ENCODE data around the gene ENDOD1.
A peak's percentile ranks its signal among the peaks of the same experiment; 100 is the strongest.

The ENDOD1 gene

DNA sequence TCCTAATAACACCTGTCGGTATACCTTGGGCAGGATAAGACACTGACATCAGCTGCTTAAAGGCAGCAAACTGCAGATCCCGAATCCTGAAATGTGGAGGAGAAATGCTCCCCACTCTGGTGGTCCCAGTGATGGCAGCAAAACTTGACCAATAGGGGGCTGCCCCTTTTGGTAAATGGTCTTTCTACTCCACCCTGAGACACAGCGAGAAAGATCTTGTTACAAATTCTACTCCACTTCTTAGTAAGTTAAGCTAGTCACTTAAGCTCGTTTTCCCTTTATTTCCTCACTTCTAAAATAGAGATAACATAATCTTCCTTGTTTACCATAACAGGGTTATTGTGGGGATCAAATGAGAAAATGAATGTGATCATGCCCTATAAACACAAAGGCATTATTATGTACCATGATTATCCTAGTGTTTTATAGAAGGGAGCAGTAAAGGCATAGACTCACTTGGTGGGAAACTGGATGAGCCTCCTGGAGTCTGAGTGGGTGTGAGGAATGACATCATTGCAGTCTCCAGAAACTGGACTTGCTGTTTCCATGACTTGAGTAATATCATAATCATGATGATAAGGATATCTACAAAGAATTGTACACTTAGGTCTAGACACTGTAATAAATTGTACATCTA lies 50.9 kb downstream of the ENDOD1 start:
- no peak for DNase-seq
- Histone ChIP-seq H3K9me3 (no peaks in the 10 kb centered on the region), H3K4me1 (peaks cover 22% of the 10 kb centered on the region), H3K27me3 (no peaks in the 10 kb centered on the region), H3K4me3 (ENCODE audit: low read depth, low read length) (no peak overlapping the region), H3K36me3 (no peaks in the 10 kb centered on the region)
- no peak for TF ChIP-seq CTCF (IDR thresholded peaks at IDR 0.05; ENCODE audit: low read depth, low read length)

DNA sequence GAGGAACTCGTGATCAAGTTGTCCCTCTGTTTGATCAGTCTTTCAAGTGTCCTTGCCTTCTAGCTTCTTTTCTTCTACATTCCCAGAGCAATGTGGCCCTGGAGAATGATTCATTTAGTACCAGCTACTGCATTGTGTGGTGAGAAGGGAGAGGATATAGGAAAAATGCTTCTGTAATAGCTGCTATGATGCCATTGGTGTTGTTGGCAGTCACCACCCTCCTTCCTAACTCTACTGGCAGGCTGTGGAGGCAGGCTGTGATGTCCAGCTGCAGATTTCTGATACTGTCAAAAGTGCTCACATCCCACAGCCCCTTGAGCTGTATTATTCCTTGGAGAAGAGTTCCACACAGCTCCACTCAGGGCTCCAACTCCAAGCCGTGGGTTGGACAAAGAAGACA lies 52.8 kb downstream of the ENDOD1 start:
- no peak for TF ChIP-seq CTCF (IDR thresholded peaks at IDR 0.05; ENCODE audit: low read depth, low read length)
- peaks cover 33% of the 10 kb centered on the region for H3K4me1 ChIP-seq
- H3K27me3 ChIP-seq = no peaks in the 10 kb centered on the region
- DNase-seq = no peak
- H3K4me3 ChIP-seq (ENCODE audit: low read depth, low read length) = no peak overlapping the region
- no peaks in the 10 kb centered on the region for H3K36me3 ChIP-seq
- no peaks in the 10 kb centered on the region for H3K9me3 ChIP-seq

DNA sequence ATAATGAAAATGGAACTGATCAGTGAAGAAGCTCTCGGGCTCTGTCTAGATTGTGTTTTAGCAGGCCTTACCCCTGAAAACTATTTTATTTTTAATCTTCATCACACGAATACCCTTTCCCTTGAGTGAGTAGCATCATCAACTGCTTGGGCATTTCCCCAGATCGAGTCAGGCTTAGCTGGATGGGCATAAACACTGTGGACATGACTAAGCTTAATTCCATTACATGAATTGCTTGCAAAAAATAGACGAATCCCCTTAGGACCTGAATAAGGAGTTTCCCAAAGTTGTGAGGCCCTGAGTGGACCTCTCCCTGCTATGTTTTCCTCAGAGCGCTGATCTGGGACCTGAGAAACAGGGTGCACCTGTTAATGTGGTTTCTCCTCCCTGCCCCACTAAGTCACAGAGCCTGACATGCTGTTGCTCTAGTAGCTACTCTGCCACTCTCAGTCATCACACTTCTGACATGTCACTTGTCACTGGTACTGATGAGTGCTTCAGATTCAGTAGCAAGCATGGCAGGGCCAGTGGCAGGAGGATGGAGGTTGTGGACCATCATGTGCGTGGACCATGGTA lies 53.5 kb downstream of the ENDOD1 start:
- H3K9me3 ChIP-seq = no peaks in the 10 kb centered on the region
- H3K27me3 ChIP-seq = no peaks in the 10 kb centered on the region
- H3K36me3 ChIP-seq = no peaks in the 10 kb centered on the region
- DNase-seq = no peak
- H3K4me3 ChIP-seq (ENCODE audit: low read depth, low read length) = no peak overlapping the region
- no peak for TF ChIP-seq CTCF (IDR thresholded peaks at IDR 0.05; ENCODE audit: low read depth, low read length)
- peaks cover 32% of the 10 kb centered on the region for H3K4me1 ChIP-seq

- no peaks in the 10 kb centered on the region for H3K36me3 ChIP-seq
- no peaks in the 10 kb centered on the region for H3K9me3 ChIP-seq
- peaks cover 33% of the 10 kb centered on the region for H3K4me1 ChIP-seq
- TF ChIP-seq CTCF (IDR thresholded peaks at IDR 0.05; ENCODE audit: low read depth, low read length) = no peak
- no peaks in the 10 kb centered on the region for H3K27me3 ChIP-seq
- DNase-seq = peak; percentile 28
- no peak overlapping the region for H3K4me3 ChIP-seq (ENCODE audit: low read depth, low read length)
These were observed 54.9 kb downstream of the ENDOD1 start for GRCh38 chr11:95144313-95145235.

GRCh38 chr11:95145430-95146060 lies 55.9 kb downstream of the ENDOD1 start:
- no peak for DNase-seq
- Histone ChIP-seq H3K36me3 (no peaks in the 10 kb centered on the region), H3K4me3 (ENCODE audit: low read depth, low read length) (no peak overlapping the region), H3K4me1 (peaks cover 33% of the 10 kb centered on the region), H3K27me3 (no peaks in the 10 kb centered on the region), H3K9me3 (no peaks in the 10 kb centered on the region)
- TF ChIP-seq CTCF (IDR thresholded peaks at IDR 0.05; ENCODE audit: low read depth, low read length) = no peak

Measured in BE2C (cell line).